NT2/D1 (cell line): ENCODE results near the gene PTDSS2.

Experiments used
- YY1 ChIP-seq: IDR thresholded peaks from 2 replicates; pipeline ENCODE4 v1.6.1; 2011; ENCODE audit not compliant: insufficient read length, insufficient read depth
- ZNF274 ChIP-seq: IDR thresholded peaks from 2 replicates; pipeline ENCODE4 v1.6.1; 2011; ENCODE audit warnings: mild to moderate bottlenecking, low read depth, low read length

DNA sequence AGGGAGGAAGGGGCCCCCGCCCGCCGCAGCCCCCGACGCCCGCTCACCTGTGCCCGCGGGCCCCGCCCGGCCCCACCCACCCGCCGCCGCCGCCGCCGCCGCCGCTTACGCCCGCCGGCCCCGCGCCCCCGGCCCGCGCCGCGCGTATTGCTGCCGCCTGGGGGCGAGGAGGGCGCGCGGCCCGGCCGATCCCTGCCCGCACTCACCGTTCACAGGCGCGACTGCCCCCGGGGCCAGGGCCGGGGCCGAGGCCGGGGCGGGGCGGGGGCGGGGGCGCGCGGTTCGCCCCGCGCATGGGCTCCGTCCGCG, 85.1 kb downstream of the PTDSS2 start:
- TF ChIP-seq YY1 (no peak), ZNF274 (no peak)
